Esophagus mucosa (tissue), 1 donor: ENCODE data around the gene NEDD9. TPM values are rescaled to one million over a fixed set of nuclear protein-coding genes. Genes with fewer than 3 reads are reported as not detected.

Experiments
- ATAC-seq: fragments of 200-7000 bp; cut with Tn5 transposase; one replicate; pipeline ENCODE4 v1.9.1; 2020
- total RNA-seq: library from RNA; stranded (reverse); gene quantifications from one replicate; pipeline ENCODE4 v1.2.4, GENCODE V29; 2023
- donor health status: DM: yes; HTN: yes; CAD: no.

Gene NEDD9
- total RNA-seq, 1 donor from 2014 or later, result 4.1 TPM

DNA sequence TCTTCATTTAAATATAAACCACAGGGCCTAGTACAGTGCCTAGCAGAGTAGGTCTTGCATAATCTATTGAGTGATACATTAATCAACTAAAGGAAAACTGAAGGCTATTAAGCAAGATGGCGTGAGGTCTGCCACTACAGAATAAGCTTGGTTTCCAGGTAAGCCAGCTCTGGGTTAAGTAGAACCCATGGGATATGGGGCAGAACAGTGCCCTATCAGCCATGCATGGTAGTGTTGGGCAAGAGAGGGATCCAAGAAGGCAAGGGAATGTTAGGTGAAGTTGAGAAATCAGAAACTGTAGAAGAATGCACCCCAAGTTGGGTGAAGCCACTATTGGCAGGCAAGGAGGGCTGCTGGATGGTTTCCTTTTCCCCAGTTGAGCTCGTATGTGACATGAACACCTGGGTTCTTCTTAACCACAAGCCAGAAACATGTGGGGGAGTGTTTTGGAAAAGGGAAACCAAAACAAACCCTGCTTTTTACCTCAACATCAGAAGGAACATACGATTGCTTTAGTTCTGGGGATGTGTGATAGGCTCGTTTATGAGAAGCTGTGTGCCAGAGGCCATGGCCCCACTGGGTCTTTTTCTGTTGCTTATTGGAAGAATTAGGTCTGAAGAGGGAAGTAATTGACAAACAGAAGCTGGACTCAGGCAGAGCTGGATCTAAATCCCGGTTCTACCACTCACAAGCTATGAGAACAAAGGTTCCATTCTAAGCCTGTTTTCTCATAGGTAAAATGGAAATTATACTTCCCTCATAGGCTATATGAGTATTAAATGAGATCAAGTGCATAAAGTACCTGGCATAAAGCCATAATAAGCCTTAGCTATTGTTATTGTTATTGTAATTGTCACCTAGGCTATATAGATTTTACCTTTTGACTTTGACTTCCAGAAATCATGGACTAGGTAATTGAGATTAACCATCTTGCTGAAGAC, 33.5 kb downstream of the NEDD9 start:
- peak; percentile 47 for ATAC-seq

DNA sequence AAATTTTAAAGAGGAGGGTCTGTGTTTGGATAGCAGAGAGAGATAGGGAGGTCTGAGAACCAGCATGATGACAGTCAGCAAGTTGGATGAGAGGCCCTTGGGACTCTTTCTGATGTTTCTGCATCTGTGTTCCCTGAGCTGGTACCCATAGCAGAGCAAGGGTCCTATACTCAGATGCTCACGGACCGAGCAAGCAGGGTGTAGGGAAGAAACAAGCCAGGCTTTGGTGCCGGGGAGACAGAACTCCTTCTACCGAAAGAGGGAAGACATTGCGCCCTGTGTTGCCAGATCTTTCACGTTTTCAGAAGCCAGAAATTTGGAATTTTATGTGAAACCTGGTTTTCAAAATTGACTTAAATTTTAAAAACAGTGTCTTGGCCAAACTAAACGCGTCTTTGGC, 34.6 kb downstream of the NEDD9 start:
- no peak for ATAC-seq

DNA sequence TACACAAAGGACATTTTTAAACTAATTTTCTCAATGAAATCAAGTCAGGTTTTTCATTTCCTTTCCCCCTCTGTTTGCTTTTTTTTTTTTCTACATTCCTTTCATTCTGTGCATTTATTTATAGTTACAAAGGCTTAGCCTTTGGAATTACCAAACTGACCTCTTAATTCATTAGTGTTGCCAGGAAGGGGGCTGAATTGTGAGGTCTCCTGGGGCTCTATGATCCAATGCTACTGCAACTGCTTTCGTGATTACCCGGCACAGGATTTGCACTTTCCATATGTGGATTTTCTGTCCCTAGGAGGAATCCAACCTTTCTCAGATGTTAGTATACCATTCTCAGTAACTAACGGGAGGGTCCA, 35.3 kb downstream of the NEDD9 start:
- ATAC-seq, result no peak

DNA sequence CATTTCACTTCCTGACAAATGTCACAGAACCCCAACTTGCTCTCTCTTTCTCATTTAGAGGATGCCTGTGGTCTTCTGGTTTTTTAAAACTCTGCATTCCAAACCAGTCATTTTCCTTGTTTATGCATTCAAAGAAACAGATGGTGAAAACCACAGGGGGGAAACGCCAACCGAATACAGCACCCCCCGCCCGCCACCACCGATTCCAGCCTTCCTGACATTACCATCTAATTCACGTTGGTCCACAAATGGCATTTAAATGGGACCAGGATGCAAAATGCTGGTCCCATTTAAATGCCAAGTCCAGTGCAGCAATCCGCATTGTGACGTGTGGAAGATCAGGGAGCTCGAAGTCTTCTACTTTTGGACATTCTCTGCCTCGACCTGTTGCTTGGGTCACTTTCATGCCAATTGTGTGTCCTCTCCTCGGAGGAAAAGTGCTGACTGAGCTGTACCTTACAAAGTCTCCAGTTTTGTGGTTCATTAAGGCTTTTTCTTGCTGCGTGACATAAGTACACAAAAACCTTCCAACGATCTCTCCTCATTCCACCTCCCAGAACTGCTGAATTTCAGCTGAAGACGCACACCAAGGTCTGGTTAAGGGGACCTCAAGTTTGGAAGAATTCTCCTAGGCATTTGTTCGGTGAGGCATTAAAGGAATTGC, 35.8 kb downstream of the NEDD9 start:
- ATAC-seq, result no peak

DNA sequence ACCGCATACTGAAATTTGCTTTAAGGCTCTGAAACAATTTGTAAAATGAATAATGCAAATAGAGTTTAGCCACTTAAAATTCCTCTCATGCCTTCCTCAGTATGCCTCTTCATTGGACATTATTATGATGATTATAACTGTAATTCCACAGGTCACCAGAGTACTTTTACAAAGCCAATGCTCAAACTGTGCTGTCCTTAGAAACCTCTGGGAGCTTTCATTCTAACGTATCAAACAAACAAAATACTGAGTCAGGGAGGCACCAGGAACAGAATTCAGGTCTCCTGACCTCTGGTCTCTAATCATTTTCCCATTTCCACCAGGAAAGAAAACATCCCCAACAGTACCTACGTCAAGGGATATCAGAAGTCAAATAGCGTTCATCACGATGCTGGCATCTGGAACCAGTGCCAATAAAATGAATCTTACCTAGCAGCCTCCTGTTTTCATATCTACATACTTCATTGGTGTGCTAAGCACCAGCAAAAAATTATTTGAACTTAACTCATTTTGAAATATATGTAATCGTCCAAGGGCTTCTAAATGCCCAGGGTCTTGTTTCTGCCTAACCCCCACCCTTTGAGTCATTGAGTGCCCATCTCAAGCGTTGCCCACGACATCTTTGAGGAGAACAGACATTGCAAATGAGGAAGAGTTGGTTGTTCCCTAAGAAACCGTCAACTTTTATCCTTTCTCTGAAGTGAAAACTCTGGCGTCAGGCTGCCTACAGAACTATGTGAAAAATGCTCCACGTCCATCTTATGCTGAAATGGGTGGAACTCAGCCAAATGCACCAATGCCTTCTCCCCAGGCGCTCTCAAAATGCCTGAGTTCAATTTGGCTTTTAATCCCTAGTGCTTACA, 37.9 kb downstream of the NEDD9 start:
- ATAC-seq, result no peak

DNA sequence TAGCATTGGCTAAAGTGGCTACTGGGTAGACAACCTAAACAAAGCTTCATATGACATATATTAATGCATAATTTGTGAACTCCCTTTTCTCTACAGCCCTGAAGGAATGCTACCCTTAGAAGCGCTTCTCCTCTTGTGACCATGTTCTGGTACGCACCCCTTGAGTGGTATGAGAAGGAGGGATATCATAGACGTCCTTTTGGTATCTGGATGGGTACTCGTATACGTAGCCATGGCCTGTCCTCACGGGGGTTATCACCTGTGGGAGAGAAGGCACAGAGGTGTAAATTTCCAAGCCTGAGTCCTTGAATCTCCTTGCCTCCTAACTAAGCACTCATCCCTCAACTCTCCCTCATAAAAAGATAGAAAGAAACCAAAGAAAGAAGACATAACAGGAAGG, 39.0 kb downstream of the NEDD9 start:
- ATAC-seq, result no peak

DNA sequence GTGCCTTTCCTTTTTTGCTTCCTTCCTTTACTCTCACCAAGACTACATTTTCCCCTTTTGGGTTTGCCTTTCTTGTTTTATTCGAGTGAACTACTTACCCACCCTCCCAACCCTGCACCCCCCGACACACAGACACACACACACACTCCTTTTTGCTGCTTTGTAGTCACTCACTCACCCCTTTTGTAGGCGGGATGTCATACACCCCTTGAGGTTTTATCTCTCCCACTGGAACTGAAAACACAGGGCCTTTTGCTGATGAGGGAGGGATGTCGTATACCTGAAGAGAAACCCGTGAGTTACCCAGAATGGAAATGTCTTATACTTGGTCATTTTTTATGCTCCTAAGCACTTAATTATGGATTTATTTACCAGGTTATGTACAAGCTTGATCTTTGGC, 40.3 kb downstream of the NEDD9 start:
- ATAC-seq, result no peak

DNA sequence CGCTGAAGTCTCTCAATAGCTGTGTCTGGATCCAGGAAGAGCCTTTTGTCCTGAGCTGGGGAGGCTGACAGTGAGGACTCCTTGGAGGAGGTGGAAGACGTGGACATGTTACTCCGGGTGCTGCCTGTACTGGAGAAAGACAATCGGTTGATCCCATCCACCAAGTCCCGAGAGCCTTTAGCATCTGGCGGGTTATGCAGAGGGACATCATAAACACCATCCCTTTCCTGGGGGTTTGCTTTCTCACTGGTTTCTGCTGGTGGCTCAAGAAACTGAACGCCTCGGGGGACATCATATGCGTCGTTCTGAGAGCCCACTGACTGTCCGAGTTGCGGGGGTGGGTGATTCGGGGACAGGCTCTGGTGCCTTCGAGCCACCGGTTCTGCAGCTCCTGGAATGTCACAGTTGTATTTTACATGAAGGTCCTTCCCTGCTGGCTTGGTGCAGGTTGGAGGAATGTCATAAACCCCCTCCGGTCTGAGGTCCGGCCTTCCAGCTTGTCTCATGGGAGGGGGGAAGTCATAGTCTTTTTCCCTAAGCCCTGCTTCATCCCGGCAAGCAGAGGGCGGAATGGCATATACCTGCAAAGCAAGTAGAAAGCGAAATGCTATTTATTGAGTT, 41.7 kb downstream of the NEDD9 start:
- ATAC-seq, result no peak

DNA sequence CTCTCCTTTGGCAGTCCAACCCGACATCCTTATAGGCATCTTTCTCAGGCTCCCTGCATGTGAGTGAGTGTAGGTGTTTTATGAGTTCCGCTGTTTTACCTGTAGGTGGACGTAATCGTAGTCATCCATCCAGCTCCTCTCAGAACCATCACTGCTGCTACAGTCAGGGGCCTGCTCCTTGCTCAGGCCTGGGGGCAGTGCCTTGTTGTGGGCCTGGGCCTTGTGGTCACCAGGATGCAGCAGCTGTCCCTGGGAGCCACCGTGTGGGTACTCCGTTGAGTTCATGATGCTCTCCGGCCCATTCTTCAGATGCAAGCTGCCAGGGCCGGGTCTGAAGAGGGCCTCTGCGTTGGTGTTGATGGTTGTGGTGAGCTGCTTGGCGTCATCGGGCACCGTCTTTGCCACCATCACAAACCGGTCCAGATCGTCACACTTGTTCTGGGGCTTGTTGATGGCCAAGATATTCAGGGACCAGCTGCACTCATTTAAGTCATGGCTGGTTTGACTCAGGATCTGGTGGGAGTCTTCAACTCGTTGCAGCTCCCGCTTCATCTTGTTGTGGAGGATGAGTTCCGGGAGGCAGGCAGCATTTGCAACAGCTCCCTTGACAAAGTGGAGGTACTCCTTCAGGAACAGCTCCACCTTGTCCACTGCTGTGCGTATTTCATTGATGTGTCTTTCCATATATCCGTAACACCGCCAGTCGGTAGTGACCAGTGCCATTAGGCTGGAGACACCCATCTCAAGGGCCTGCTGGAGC, 42.4 kb downstream of the NEDD9 start:
- no peak for ATAC-seq

DNA sequence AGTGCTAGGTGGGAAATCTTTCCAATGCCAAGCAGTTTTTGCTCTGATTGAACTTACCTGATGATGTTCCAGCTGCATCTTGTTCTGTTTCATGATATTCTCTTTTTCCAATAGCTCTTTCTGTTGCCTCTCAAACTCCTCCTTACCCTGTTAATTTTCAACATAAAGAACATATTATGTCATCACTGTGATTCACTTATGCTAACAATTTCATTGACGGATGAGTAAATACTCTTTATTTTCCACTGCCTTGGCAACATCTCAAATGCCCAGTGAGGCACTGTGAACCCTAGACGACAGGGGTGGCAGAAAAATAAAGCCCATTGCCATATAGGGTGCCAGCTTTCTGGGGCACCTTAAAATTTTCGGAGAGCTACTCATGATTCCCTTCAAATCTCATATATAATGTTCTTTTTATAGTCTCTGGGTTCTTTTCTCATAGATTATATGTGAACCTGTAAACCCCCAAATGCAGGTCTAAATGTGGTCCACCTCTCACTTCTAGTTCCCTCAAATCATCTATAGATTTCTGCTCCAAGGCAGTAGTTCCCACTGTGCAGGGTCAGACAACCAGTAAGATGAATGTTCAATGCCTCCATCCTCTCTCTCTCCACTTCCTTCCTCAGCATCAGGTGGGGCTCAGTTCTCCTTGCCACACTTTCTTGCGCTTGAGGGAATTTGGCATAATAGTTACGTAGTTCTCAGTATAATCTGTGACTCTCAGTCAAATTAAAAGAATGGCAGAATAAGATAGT, 44.1 kb downstream of the NEDD9 start:
- no peak for ATAC-seq

DNA sequence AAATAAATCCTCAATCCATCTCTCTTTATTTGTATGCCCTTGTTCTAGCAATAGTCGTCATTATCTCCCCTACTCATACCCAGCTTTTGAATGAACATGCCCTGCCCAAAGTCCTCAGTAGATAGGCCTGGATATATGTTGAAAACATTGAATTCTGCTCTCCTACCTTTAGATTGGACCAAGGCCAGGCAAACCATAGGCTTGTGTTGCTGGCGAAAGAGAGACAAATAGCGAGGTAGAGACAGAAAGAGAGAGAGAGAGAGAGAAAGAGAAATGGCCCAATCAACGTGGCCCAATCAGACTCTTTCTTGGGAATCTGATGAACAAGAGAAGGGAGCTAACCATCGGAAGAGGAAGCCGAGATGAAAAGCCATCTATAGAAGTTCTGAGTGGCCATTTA, 45.2 kb downstream of the NEDD9 start:
- ATAC-seq, result no peak

DNA sequence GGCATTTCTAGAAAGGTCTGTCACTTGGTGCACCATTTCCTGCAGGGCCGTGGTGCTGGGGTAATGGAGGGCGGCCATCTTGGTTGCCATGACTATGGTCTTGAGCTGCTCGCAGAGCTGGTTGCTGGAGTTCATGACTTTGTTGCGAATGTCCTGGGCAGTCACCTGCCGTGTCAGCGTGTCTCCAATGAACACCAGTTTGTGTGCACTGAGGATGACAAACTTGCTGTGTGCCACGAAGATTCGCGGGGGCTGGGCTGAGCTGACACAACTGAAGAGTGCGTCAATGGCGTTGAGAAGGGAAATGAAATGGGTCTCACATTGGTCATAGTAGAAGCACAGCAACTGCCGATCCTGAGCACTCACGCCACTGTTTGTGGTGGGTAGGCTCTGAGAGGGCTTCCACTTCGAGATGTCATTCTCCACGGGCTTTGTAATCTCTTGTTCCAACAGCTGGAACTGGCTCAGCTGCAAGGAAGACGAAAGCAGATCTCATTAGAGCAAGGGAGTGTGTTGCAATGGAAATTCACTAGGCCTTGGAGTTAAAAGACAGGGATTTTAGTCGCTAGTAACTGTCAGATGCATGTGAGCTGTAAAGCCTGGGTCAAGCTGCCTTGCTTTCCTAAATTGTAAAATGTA, 47.1 kb downstream of the NEDD9 start:
- no peak for ATAC-seq

DNA sequence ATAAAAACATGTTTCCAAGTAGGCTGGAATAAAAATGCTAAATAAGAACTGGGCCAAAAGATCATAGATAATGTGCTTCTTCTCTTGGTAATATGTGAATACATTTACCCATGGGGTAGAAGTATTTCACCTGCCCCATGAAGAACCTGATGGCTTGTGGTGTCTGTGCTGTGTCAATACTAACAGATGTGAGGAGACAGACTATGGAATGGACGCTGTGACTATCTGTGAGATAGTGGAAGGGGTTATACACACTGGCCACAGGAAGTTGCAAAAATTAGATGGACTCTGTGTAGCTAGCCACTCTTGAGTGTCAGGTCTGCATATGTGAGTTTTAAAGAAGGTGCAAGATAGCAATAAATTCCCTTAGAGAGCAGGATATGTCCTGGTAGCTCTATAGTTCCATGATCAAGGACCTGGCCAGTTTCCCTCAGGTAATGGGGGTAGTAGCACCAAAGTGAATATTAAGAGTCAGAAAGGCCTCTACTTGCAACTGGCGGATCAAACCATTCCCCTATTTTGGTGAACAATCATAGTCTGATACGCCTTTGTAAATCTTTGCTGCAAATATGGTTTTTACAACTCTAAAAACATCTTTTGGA, 48.6 kb downstream of the NEDD9 start:
- no peak for ATAC-seq

DNA sequence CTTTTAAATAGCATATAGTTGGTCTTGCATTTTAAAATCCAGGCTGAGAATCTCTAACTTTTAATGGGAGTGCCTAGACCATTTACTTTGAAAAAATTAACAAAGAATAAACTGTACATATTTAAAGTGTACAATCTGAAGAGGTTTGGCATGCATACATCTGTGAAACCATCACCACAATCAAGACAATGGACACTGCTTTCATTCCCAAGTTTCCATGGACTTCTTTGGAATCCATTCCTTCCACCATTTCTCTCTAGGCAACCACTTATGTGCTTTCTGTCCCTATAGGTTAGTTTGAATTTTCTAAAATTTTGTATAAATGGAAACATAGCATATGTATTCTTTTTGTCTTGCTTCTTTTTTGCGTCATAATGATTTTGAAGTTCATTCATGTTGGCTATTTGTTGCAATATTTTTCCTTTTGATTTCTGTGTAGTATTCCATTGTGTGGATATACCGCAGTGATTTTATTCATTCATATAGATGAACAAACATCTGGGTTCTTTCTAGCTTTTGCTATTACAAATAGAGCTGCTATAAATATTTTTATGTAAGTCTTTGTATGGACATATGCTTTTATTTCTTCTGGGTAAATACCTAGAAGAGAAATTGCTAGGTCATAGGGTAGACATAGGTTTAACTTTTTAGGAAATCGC, 50.9 kb downstream of the NEDD9 start:
- no peak for ATAC-seq

DNA sequence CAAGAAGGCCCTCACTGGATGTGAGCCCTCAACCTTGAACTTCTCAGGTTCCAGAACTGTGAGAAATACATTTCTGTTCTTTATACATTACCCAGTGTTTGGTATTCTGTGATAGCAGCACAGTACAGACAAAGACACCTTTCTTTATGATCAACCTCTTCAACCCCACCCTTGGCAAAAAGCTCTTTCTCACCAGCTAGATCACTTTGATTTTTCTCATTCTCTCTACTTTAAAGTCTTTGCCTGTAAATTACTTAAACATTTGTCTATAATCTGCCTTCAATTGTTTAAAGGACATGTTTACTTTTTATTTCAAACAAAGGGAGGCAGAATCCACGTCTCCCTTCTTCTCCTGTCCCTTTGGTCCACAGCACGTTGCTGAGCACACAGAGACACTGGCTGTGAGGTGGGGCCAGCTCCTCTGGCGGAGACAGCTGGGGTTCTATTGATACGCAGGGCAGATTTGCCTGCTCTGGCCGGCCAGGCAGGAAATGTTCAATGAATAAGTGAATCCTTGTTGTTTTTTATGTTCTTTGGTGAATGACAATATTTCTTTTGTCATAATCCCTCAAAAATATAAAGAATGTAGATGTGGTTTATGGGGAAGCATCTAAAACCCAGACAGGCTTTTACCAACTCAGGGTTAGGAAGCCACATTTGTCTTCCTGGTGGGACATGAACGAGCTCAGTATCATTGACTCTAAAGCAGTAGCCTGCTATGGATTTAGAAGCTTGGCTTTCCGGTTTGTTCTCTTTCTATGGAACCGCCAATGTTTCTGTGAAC, 52.9 kb downstream of the NEDD9 start:
- ATAC-seq, result no peak

DNA sequence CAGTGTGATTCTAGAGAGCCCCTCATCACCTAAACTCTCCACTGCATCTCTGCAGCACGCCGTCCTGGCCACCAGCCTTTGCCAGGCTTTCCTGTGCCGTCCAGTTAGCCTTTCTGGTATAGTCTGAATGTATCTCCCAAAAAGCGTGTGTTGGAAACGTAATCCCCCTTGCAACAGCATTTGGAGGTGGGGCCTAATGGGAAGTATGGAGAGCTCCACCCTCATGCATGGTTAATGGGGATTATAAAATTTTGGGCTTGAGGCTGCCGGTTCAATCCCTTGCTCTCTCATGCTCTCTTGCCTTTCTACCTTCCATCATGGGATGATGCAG, 53.4 kb downstream of the NEDD9 start:
- ATAC-seq, result no peak

DNA sequence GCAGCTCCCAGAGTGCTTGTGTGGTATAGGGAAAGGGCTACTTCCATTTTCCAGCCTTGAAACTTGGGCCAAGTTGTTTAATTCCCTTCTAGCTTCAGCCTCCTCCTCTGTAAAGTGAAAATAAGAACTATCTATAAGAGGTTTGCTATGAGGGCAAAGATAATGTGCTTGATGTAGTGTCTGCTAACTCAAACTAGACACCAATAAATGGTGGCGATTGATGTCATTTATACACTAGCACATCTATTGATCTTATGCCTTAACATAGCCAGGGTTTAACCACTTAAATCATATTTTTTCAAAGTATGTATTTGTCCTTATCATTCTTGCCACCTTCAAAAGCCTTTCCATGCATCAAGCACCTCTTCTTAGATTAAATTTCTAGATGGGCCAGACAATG, 55.2 kb downstream of the NEDD9 start:
- no peak for ATAC-seq

DNA sequence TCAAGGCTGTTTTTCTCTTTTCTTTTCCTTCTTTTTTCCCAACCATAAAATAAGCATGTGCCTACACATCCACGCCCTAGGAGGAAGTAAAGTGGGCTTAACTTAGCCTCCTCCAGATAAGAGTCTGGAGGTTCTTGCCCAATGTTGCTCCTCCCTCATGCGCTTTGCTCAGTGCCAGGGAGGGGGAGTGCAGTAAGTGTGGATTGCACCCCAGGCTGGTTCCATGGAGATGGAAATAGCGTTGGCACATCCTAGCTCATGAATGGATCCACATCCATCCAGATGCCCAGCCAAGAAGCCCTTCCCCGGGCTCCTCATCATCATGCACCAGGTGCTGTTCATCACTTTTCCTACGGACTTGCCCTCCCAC, 58.2 kb downstream of the NEDD9 start:
- ATAC-seq, result no peak
